ENCODE measurements around the gene EGLN2.
"Not testable (repeated sequence)": the region's sequence is repeated elsewhere in the genome, so short reads cannot be mapped to it uniquely, and the experiment has no call there.

The EGLN2 gene

GRCh38 chr19:40798683-40799557 is at the start of gene EGLN2:
Gene EGLN2 (plus strand): TSS chr19:40799191. CDS start chr19:40800573, 1,382 bp downstream.
- peak; percentile 99 for DNase-seq (ENCODE audit: low read depth)

- DNase-seq (ENCODE audit: low read depth) = peak; percentile 99
Measured at GRCh38 chr19:40750058-40750873, 48.7 kb upstream of the EGLN2 start, which contains the start of gene ACTMAP. Gene ACTMAP (minus strand): TSS chr19:40750477. CDS start chr19:40749803, 674 bp downstream.

DNA sequence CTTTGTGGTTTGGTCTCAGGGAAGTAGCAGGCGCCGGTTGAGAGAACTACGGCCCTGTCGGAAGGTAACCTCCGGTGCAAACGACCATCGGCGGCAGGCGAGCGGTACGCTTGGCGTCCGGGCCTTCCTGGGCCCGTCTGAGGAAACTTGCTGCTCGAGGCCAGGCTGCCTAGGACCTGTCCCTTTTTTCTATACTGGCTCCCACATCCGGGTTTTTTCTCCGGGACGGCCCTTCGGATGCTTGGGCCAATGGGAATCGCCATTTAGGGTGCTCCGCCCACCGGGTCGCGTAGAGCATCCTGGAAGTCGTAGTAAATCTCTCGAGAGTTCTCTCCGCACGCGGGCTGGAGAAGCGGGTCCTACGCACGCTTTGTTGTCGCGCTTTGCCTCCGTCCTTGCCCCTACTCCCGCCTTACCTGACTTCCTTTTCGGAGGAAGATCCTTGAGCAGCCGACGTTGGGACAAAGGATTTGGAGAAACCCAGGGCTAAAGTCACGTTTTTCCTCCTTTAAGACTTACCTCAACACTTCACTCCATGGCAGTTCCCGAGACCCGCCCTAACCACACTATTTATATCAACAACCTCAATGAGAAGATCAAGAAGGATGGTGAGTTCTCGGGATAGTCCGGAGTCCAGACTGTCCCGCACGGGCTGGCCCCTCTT is 48.0 kb upstream of the EGLN2 start, which contains the start of gene SNRPA:
Gene SNRPA (plus strand): TSS at position 330 of the 664 bp plus-strand sequence. CDS start 206 bp downstream, at position 536.
- peak; percentile 86 for DNase-seq (ENCODE audit: low read depth)

DNA sequence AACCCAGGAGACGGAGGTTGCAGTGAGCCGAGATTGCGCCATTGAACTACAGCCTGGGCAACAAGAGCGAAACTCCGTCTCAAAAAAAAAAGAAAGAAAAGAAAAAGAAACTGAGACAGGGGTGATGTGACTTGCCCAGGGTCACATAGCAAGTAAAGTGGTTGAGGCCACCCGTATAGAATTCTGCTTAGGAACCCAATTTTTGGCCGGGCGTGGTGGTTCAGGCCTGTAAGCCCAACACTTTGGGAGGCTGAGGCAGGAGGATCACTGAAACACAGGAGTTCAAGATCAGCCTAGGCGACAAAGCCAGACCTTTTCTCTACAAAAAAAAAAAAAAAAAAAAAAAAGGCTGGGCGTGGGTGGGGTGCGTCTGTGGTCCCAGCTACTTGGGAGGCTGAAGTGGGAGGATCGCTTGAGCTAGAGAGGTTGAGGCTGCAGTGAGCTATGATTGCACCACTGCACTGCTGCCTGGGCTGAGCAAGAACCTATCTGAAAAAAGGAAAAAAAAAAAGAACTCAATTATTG is 46.7 kb upstream of the EGLN2 start:
- DNase-seq (ENCODE audit: low read depth) = no peak

DNA sequence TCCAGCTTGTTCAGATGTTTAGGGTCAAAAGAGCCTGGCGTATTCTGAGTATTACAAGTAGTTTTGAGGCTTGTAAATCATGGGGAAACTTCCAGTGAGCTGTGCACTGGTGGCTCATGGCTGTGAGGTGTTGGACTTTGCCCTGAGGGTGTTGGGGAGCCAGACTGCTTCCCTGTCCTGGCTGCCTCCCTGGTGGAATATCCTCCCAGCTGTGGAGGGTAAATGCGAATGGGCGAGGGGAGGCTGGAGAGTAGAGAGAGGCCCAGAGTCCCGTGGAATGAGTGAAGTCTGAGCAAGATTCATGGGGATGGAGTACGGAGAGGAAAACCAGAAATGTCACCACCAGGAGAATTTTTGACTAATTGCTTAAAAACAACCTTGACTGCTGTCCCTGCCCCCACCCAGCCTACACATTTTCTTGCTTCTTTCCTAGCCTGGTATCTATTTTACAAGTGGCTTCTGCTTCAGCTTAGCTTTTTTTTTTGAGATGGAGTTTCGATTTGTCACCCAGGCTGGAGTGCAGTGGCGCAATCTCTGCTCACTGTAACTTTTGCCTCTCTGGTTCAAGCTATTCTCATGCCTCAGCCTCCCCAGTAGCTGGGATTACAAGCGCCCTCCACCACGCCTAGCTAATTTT is 44.3 kb upstream of the EGLN2 start:
- no peak for DNase-seq (ENCODE audit: low read depth)

GRCh38 chr19:40755248-40755624 is 43.8 kb upstream of the EGLN2 start:
- DNase-seq (ENCODE audit: low read depth) = no peak

DNA sequence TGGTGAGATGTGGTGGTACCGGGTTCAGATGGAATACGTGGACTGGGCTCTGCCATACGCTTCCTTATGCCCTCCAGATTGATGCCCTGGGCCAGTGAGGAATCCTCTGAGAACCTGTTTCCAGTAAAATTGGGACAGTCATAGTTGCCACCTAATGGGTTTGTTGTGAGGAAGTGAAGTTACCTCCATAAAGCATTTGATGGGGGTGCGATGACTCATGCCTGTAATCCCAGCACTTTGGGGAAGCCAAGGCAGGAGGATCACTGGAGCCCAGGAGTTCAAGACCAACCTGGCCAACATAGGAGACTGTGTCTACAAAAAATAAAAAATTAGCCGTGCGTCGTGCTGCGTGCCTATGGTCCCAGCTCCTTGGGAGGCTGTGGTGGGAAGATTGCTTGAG is 43.2 kb upstream of the EGLN2 start:
- no peak for DNase-seq (ENCODE audit: low read depth)

- no peak for DNase-seq (ENCODE audit: low read depth)
Measured at GRCh38 chr19:40756502-40757110, 42.4 kb upstream of the EGLN2 start.

- no peak for DNase-seq (ENCODE audit: low read depth)
Measured at GRCh38 chr19:40758491-40758890, 40.5 kb upstream of the EGLN2 start.

DNA sequence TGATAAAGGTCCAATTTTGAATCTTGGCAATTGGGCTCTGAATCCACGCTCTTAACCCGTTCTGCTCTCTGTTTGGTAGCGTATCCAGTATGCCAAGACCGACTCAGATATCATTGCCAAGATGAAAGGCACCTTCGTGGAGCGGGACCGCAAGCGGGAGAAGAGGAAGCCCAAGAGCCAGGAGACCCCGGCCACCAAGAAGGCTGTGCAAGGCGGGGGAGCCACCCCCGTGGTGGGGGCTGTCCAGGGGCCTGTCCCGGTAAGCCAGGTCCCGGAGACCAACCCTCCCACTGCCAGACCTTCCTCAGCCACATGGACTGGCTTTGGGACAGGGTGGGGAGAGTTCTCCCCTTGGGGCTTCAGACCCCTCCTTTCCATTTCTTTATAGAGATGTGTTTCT is 39.6 kb upstream of the EGLN2 start:
- DNase-seq (ENCODE audit: low read depth) = no peak

DNA sequence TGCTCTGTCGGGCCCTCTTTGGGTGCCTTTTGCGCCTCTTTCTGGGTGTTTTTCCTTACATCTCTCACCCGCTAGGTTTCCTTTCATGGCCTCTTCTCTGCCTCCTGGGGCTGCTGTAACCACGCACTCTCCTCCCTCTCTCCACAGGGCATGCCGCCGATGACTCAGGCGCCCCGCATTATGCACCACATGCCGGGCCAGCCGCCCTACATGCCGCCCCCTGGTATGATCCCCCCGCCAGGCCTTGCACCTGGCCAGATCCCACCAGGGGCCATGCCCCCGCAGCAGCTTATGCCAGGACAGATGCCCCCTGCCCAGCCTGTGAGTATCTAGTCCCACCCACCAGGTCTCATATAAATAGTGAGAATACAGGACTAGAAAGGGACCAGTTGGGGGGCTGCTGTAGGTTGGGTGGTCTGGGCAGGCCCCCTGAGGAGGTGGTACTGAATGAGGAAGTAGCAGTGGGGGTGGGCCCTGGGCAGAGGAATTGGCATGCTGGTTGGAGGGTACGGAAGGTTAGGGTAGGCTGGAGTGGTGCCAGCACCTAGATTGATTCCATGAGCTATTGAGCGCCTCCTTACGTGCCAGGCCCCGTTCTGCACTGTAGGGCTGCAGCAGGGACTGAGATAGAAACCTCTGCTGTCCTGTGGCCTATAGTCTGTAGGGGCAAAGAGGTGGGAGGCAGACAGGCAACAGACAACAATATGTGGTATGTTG is 36.1 kb upstream of the EGLN2 start:
- no peak for DNase-seq (ENCODE audit: low read depth)

DNA sequence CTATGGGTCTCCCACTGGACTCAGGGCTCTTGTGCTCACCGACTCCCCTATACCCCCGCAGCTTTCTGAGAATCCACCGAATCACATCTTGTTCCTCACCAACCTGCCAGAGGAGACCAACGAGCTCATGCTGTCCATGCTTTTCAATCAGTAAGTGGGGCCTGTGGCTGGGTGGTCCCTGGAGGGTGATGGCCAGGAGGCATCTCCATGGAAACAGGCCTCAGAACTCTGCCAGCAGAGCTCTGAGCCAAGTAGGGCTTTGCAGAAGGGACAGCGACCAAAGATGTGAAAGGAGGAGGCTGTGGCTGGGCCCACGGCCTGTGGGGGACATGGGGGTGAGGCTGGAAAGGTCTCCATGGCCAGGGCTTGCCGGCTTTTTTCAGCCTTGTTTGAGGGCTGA is 35.5 kb upstream of the EGLN2 start:
- no peak for DNase-seq (ENCODE audit: low read depth)

DNA sequence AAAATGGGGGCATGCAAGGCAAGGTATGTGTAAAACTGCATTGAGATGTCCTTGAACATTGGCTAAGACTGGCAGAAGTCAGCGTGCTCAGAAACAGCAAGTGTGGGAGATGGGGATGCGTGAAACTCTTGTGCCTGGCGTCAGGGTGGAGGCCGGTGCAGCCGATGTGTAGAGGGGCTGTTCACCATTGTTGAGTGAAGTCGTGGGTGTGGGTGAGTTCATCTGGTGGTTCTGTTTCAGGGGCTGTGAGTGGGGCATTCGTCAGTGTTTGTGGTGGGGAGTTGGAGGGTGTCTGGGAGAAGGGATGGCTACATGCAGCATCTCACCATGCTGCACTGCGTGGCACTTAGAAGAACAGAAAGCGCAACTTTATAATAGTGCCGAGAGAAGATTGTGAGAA is 35.0 kb upstream of the EGLN2 start:
- no peak for DNase-seq (ENCODE audit: low read depth)

DNA sequence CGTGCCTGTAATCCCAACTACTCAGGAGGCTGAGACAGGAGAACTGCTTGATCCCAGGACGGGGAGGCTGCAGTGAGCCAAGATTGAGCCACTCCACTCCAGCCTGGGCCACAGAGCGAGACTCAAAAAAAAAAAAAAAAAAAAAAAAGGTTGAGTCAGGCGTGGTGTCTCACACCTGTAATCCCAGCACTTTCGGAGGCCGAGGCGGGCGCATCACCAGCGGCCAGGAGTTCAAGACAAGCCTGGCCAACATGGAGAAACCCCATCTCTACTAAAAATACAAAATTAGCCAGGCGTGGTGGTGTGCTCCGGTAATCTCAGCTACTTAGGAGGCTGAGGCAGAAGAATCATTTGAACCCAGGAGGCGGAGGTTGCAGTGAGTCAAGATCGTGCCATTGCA is 32.6 kb upstream of the EGLN2 start:
- not testable (repeated sequence) for DNase-seq (ENCODE audit: low read depth)

GRCh38 chr19:40768869-40769268 is 30.1 kb upstream of the EGLN2 start:
- DNase-seq (ENCODE audit: low read depth) = no peak

- peak; percentile 49 for DNase-seq (ENCODE audit: low read depth)
Measured at GRCh38 chr19:40771101-40771862, 27.7 kb upstream of the EGLN2 start.

DNA sequence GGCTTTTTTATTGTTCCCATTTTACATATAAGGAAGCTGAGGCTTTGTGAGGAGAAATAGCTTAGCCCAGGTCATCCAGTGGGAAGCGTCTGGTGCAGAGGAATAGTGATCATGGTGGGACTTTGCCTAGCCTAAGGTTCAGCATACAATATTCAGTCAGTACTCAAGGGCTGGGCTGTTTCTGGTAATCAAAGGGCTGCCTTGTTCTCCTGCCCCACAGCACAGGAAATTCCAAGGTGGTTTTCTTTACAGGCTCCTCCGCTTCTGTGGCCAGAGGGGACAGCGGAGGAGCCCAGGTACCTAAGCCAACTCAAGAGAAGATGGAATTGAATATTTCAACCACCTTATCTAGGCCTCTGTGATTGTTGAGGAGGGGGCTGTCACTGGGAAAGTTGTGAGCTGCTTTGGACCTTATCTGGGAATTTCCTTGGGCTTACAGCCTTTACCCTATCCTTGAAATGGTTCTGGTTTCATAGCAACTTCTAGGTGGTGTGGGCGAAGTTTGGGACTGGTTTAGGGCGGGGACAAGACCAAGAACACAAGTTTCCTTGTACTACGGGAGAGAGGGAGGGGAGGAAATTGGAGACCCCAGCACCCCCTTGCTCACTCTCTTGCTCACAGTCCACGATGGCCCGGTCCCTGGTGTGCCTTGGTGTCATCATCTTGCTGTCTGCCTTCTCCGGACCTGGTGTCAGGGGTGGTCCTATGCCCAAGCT is 23.9 kb upstream of the EGLN2 start, which contains the start of gene MIA:
Gene MIA (plus strand): TSS at position 606 of the 716 bp plus-strand sequence. CDS start 22 bp downstream, at position 628.
- no peak for DNase-seq (ENCODE audit: low read depth)

- DNase-seq (ENCODE audit: low read depth) = no peak
Measured at GRCh38 chr19:40775632-40776022, 23.4 kb upstream of the EGLN2 start.

GRCh38 chr19:40776364-40776763 is 22.6 kb upstream of the EGLN2 start:
- no peak for DNase-seq (ENCODE audit: low read depth)

Measured in CMK (cell line).